ENCODE data around the gene GARNL3. TPM values are rescaled to one million over a fixed set of nuclear protein-coding genes. Genes with fewer than 3 reads are reported as not detected.
A peak's percentile ranks its signal among the peaks of the same experiment; 100 is the strongest.

The GARNL3 gene
- total and polyA plus RNA-seq, 2 of the 13 experiments (the other 11 are each of a cell fraction or from before 2014, with no cell fraction given): 3.9 to 11.0 TPM

DNA sequence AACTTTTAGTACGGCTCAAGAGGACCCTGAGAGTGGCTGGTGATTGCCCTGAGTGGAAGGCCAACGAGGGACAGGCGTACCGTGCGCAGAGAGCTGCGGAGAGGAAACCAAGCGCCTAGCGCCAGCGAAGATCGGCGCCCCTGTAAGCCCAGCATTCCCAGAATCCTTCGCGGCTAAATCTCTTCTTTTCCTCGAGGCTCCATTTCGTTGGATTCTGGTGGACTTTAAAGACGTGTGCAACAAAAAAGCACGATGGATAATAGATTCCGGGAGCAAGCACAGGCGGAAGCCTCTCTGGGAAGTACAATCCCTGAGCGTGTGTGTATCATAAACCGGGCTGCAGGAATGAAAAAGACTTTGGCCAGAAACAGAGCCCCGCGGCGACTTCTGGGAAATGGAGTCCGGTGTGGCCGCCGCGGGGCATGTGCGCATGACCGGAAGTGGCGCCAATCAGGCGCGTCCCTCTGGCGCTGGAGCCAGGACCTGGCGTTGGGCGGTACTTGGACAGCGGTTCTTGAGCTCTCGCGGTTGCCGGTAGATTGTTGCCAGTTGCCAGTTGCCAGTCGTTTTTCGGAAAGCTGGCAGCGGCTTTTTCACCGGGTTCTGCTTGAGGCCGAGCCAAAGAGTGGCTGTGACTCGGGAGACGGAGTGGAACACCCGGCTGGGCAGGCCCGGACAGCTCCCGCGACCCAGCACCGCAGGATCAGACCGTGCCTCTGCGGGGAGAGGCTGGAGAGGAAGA is 159.5 kb downstream of the GARNL3 start, which contains the start of gene ZNF79 (continued):
- TF ChIP-seq, protein P1, sequence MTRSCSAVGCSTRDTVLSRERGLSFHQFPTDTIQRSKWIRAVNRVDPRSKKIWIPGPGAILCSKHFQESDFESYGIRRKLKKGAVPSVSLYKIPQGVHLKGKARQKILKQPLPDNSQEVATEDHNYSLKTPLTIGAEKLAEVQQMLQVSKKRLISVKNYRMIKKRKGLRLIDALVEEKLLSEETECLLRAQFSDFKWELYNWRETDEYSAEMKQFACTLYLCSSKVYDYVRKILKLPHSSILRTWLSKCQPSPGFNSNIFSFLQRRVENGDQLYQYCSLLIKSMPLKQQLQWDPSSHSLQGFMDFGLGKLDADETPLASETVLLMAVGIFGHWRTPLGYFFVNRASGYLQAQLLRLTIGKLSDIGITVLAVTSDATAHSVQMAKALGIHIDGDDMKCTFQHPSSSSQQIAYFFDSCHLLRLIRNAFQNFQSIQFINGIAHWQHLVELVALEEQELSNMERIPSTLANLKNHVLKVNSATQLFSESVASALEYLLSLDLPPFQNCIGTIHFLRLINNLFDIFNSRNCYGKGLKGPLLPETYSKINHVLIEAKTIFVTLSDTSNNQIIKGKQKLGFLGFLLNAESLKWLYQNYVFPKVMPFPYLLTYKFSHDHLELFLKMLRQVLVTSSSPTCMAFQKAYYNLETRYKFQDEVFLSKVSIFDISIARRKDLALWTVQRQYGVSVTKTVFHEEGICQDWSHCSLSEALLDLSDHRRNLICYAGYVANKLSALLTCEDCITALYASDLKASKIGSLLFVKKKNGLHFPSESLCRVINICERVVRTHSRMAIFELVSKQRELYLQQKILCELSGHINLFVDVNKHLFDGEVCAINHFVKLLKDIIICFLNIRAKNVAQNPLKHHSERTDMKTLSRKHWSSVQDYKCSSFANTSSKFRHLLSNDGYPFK (CRISPR knock-in tag; IDR thresholded peaks at IDR 0.05; ENCODE audit: borderline replicate concordance): peak; percentile 85; the same call in 1 of the 2 replicates
- TF ChIP-seq, protein P2, sequence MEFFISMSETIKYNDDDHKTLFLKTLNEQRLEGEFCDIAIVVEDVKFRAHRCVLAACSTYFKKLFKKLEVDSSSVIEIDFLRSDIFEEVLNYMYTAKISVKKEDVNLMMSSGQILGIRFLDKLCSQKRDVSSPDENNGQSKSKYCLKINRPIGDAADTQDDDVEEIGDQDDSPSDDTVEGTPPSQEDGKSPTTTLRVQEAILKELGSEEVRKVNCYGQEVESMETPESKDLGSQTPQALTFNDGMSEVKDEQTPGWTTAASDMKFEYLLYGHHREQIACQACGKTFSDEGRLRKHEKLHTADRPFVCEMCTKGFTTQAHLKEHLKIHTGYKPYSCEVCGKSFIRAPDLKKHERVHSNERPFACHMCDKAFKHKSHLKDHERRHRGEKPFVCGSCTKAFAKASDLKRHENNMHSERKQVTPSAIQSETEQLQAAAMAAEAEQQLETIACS (CRISPR knock-in tag; IDR thresholded peaks at IDR 0.05): no peak
- TF ChIP-seq MYNN (CRISPR knock-in tag; IDR thresholded peaks at IDR 0.05; ENCODE audit: low read depth) (0 out of 2 replicates have a peak, but pooled peaks have one; percentile 40), NR2C2 (CRISPR knock-in tag; IDR thresholded peaks at IDR 0.05; ENCODE audit: borderline replicate concordance) (peak; percentile 68), EP300 (IDR thresholded peaks at IDR 0.05; ENCODE audit: low read depth in 2 of 2, low read length in 2 of 2) (no peak), EP300 (CRISPR knock-in tag; IDR thresholded peaks at IDR 0.05; ENCODE audit: borderline replicate concordance) (no peak), ZBTB20 (CRISPR knock-in tag; IDR thresholded peaks at IDR 0.05; ENCODE audit: borderline replicate concordance, low read depth) (no peak), ZMAT3 (CRISPR knock-in tag; conservative IDR thresholded peaks at IDR 0.05) (peak; percentile 55; the same call in 1 of the 2 replicates), ZNF788 (CRISPR knock-in tag; IDR thresholded peaks at IDR 0.05; ENCODE audit: borderline replicate concordance) (peak; percentile 12; the same call in 1 of the 2 replicates), ZNF510 (CRISPR knock-in tag; IDR thresholded peaks at IDR 0.05; ENCODE audit: low read depth) (no peak), ZNF451 (CRISPR knock-in tag; IDR thresholded peaks at IDR 0.05) (0 out of 2 replicates have a peak, but pooled peaks have one; percentile 48), ZNF260 (CRISPR knock-in tag; IDR thresholded peaks at IDR 0.05; ENCODE audit: borderline replicate concordance, low read depth) (no peak), ATM (IDR thresholded peaks at IDR 0.05; ENCODE audit: borderline replicate concordance) (no peak), RFX3 (CRISPR knock-in tag; IDR thresholded peaks at IDR 0.05) (no peak), PAX8 (CRISPR knock-in tag; IDR thresholded peaks at IDR 0.05; ENCODE audit: borderline replicate concordance) (0 out of 2 replicates have a peak, but pooled peaks have one; percentile 69)
- TF ChIP-seq, protein P3, sequence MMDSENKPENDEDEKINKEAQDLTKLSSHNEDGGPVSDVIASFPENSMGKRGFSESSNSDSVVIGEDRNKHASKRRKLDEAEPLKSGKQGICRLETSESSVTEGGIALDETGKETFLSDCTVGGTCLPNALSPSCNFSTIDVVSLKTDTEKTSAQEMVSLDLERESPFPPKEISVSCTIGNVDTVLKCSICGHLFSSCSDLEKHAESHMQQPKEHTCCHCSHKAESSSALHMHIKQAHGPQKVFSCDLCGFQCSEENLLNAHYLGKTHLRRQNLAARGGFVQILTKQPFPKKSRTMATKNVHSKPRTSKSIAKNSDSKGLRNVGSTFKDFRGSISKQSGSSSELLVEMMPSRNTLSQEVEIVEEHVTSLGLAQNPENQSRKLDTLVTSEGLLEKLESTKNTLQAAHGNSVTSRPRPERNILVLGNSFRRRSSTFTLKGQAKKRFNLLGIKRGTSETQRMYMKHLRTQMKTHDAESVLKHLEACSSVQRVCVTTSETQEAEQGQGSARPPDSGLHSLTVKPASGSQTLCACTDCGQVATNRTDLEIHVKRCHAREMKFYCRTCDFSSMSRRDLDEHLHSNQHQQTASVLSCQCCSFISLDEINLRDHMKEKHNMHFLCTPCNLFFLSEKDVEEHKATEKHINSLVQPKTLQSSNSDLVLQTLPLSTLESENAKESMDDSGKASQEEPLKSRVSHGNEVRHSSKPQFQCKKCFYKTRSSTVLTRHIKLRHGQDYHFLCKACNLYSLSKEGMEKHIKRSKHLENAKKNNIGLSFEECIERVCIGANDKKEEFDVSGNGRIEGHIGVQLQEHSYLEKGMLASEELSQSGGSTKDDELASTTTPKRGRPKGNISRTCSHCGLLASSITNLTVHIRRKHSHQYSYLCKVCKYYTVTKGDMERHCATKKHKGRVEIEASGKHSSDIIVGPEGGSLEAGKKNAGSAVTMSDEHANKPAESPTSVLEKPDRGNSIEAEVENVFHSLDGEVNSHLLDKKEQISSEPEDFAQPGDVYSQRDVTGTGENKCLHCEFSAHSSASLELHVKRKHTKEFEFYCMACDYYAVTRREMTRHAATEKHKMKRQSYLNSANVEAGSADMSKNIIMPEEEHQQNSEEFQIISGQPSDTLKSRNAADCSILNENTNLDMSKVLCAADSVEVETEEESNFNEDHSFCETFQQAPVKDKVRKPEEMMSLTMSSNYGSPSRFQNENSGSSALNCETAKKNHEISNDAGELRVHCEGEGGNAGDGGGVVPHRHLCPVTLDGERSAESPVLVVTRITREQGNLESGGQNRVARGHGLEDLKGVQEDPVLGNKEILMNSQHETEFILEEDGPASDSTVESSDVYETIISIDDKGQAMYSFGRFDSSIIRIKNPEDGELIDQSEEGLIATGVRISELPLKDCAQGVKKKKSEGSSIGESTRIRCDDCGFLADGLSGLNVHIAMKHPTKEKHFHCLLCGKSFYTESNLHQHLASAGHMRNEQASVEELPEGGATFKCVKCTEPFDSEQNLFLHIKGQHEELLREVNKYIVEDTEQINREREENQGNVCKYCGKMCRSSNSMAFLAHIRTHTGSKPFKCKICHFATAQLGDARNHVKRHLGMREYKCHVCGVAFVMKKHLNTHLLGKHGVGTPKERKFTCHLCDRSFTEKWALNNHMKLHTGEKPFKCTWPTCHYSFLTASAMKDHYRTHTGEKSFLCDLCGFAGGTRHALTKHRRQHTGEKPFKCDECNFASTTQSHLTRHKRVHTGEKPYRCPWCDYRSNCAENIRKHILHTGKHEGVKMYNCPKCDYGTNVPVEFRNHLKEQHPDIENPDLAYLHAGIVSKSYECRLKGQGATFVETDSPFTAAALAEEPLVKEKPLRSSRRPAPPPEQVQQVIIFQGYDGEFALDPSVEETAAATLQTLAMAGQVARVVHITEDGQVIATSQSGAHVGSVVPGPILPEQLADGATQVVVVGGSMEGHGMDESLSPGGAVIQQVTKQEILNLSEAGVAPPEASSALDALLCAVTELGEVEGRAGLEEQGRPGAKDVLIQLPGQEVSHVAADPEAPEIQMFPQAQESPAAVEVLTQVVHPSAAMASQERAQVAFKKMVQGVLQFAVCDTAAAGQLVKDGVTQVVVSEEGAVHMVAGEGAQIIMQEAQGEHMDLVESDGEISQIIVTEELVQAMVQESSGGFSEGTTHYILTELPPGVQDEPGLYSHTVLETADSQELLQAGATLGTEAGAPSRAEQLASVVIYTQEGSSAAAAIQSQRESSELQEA (CRISPR knock-in tag; IDR thresholded peaks at IDR 0.05; ENCODE audit: not compliant biosample characterization): no peak
